DMS 273 (cell line): ENCODE results near the gene UQCR11.

Experiments
- DNase-seq: peaks from one replicate; lab custom pipeline; 2025; ENCODE audit not compliant: unreplicated experiment; lab: John Stamatoyannopoulos, UW

The UQCR11 gene

DNA sequence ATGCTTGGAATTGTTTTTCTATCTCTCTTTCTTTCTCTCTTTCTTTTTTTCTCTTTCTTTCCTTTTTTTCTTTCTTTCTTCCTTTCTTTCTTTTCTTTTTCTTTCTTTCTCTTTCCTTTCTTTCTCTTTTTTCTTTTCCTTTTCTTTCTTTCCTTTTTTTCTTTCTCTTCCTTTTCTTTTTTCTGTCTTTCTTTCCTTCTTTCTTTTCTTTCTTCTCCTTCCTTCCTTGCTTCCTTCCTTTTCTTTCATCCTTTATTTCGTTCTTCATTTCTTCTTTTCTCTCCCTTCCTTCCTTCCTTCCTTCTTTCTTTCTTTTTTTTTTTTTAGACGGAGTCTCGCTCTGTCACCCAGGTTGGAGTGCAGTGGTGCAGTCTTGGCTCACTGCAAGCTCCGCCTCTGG is 35.3 kb downstream of the UQCR11 start:
- no peak for DNase-seq

DNA sequence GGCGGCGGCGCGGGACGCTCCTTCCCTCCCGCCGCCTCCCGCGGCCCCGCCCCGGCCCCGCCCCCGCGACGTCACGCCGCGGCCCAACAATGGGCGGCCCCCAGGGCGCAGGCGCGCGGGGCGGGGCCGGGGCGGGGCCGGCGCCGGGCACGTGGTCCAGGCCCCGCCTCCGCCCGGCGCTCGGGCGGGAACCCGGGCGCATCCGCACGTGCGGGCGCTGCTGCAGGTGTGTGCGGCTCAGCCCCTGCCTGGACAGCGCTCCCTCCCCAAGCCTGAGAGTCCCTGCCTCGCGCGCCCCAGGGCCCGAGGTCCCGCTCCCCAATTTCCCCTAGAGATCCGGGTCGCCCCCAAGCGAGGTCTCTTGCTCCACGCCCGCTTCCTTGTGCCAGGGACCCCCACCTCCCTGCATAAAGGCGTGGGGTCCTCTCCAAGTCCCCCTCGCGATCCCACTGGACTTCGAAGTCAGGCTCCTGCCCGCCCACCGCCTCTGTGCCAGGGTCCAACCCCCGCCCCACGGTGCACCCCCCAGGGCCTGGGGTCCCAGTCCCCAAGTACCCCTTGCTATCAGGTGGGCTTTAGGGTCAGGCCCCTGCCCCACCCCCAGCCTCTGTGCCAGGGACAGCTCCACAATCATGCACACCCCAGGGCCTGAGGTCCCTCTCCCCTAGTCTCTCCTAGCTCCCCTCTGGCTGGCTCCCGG is 36.8 kb downstream of the UQCR11 start, which contains the start of gene MEX3D:
MEX3D (minus strand) TSS at position 6 of the 700 bp plus-strand sequence. CDS start 267 bp downstream, outside the sequence.
- peak; percentile 93 for DNase-seq

DNA sequence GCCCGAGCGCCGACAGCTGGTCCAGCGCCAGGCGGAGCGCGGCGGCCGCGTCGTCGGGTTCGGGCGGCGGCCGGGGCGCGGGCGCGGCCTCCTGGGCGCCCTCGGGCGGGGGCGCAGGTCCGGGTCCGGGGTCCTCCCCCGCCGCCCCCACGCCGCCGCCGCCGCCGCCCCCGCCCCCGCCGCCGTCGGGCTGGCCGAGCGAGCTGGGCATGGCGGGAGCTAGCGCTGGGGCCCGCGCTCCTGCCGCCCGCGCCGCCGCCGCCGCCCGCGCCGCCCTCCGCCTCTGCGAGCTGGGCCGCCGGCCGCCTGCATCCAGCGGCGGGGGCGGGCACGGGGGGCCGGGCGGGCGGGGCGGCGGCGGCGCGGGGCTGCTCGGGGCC is 37.4 kb downstream of the UQCR11 start:
- peak; percentile 60 for DNase-seq

DNA sequence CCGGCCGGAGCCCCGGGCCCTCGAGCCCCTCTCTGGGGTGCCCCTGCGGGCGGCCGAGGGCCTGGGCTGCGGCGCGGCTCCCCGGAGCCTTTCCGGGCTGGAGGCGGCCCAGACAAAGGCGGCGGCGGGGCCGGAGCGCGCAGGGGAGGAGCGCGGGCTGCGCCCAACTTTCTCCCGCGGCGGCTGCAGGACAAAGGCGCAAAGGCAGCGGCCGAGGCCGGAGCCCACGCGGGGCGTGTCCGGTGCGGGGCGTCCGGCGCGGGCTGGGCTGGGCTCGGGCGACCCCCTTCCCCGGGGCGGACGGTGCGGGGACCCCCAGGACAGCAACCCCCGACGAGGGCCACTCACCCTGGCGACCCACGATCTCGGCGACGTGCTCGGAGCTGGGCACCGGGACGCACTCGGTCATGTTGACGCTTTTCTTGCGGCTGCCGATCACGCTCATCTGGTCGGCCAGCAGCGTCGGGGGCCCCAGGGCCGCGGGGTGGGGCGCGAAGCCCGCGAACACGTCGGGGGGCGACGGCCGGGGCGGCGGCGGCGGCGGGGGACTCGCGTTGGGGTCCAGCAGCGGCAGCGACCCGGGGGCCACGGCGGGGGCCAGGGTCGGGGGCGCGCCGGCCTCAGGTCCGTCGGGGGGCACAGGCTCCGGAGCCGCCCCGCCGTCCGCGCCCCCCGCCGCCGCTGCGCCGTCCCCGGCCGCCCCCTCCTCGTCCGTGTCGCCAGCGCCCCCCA is 38.0 kb downstream of the UQCR11 start:
- DNase-seq, result peak; percentile 56

DNA sequence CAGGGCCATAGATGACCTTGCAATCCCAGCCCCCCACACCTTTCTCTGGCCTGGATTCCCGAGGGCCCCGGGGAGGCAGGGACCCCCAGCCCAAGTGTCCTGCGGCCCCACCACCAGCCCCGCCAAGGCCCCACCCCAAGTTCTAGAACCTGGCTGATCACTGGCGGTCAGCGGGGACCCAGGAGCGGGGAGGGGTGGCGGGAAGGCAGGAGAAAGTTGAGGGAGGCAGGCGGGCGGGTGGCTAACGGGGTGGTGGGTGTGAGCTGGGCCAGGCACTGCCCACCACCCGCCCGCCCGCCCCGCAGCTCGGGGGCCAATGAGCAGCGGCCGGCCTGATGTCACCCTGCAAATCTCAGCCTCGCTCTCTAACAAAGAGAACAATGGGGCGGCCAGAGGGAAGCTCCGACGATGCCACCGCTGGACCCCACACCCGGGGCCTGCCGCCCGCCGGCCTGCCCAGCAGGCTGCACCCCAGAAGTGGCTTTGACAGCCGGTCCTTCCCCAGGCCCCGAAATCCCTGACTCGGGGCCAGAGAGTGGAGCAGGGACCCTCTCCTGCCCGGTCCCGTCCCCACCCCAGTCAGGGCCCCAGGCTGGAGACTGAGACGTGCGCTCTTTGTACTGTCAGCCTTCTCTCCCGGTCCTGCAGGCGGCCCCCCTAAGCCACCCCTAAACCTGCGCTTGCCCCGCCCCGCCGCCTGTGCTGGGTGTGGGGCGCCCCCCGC is 38.7 kb downstream of the UQCR11 start:
- peak; percentile 53 for DNase-seq

DNA sequence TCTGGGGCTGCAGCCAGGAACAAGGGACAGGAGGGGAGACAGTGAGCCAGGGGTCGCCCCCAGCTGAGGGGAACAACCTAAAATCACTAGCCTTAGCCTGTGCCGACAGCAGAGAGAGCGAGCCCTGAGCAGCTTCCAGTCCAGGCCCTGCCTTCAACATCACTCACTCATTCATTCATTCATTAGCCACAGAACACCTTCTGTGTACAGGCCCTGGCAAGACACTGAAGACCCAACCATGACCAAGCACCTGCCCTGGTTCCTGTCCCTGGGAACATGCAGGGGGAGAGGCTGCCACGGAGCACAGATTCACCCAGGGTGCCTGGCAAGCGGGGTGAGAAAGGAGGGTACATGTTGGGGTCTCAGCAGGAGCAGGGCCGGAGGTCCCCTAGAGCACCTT is 42.0 kb downstream of the UQCR11 start:
- no peak for DNase-seq

DNA sequence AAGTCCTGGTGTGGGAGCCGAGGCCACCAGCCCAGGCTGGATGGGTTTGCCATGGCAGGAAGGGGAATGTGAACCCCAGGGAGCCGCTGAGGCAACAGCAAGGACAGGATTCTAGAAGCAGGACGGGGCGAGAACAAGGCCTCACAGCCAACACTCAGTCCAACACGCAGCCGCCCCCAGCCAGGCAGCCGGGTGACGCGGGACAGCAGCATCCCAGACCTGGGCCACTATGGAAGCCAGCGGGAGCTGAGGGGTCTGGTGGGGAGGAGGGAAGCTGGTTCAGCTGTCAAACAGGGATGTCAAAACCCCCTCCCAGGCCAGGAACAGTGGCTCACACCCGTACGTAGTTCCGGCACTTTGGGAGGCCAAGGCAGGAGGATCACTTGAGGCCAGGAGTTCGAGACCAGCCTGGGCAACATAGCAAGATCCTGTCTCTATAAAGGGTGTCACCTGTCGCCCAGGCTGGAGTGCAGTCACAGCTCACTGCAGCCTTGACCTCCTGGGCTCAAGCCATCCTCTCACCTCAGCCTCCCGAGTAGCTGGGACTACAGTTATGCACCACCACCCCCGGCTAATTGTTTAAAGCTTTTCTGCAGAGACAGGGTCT is 43.9 kb downstream of the UQCR11 start:
- no peak for DNase-seq

DNA sequence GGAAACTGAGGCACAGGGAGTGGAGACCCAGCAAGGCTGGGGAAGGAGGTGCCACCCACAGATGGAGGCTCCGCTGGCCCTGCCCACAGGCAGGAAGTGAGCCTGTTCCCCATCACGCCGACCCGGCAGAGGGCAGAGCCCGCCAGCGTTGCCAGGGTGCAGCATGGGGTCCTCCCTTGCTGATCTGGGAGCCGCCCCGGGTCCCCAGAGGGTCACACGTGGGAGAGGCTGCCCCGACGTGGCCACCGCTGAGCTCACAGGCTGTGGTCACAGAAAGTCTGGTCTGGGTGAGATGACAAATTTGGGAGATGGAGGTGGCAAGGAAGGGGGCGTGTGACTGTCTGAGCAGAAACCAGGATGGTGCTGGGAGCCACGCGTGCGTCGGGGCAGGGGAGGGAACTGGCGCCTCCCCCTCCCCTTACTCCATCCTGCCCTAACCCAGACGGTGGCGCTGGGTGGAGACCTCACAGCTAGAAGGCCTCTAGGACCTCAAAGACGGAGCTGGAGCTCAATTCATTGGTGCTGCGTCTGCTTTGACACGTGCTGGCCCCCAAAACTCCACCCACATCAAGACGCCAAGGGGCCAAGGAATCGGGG is 44.9 kb downstream of the UQCR11 start:
- DNase-seq, result no peak

DNA sequence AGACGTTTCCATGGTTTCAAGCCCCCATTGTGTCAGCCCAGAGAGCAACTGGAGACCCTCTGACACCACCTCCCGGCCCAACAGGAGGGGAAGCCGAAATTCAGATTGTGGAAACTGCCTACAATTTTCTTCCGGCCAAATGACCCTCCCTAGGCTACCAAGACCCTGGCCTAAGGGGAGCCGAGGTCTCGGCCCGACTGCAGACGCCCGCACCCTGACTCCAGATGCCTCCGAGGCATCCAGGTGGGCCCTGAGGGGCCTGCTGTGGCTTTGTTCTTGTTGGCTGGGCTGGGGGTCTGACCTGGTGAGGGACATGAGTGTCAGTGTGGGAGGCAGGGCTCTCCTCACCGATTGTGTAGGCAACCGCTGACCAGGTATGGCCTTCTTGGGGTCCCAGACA is 46.7 kb downstream of the UQCR11 start:
- DNase-seq, result no peak

DNA sequence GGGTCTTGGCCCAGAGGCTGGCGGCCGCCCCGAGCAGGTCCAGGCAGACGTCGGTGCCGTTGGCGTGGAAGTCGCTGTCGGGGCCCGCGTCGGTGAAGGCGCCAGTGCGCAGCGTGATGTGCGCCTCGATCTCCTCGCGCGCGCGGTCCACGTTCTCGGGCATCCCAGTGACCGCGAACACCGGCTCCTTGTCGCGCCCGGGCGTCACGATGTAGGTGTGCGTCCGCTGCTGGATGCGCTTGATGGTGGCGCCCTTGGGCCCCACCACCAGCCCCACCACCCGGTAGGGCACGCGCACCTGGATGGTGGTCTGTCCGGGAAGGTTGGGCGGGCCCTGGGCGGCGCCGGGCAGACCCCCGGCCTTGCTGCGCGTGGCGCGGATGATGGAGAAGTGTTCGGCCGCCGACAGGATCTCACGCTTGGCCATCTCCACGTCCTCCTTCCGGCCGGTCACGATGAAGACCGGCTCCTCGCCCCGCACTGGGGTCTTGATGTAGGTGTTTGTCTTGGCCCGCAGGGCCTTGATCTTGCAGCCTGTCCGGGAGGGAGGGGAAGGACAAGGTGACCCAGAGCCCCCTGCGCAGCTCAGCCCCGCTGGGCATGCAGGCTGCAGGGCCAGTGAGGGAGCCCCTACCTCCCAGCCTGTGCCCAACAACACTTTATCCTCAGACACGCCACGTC is 48.7 kb downstream of the UQCR11 start:
- no peak for DNase-seq

DNA sequence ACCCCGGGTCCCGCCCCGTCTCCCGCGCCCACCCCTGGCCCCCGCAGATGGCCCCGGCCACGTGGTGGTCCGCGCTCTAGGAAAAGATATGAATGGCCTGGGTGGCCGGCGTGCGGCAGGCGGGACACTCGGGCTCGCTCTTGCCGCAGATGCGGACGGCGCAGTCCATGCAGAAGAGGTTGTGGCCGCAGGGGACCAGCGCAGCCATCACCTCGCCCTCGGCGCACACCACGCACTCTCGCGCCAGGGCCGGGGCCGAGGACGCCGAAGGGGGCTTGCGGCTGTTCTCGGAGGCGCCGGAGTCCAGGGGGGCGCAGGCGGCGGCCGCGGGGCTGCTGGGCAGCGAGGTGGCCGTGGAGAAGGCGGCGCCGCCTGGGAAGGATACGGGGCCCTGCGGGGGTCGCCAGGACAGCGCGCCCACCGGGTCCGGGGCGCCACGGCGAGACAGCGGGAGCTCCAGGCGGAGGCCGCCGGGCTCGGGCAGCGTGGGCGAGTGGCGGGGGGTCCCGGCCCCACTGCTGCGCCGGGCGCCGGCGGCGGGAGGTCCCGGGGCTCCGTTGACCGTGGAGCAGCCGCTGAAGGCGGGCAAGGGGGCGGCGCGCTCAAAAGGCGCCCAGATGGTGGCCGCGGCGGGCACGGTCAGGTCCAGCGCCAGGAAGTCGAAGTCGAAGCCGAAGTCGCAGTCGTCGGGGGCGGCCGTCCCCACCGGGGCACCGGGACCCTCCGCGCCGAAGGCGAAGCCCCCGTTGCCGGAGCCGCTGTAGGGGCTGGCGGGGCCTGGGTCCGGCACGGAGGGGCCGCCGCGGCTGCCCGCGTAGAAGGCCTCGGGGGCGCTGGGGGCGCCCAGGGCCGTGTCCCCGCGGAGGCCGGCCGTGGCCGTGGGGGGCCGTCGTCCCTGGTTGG is 49.5 kb downstream of the UQCR11 start:
- no peak for DNase-seq

DNA sequence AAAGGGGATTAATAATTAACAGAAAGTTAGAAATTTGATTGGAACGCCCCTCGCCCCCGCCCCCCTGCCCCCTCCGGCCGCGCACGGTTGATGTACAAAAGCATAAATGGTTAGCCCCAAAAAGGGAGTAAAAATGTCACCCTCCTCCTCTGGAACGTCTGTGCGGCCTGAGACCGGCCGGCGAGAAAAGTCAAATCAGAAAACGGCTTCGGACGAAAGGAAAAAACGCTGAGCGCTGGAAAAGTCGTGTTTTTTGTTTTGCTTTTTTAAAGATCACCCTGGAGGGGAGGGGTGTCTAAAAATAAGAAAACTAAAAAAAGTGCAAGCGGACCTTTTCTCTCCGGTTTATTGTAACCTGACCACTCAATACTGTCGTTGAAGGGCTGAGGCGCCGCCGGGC is 50.3 kb downstream of the UQCR11 start:
- DNase-seq, result no peak

DNA sequence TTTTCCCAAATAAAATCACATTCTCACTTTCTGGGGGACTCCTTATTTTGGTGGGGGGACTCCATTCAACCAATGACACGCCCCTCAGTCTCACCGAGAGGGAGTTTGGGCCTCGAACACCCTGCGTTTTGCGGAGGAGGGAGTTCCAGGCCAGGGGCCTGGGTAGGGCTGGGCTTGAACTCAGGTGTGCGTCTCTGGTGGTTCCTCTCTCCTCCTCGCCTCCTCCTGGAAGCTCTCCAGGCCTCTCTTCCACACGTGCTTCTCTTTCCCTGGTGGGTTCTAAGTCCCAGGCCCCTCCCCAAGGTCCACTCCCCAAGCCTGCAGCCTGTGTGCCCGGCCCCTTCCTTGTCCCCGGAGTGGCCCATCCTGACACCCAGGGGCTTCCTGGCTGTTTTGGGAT is 51.8 kb downstream of the UQCR11 start:
- no peak for DNase-seq

DNA sequence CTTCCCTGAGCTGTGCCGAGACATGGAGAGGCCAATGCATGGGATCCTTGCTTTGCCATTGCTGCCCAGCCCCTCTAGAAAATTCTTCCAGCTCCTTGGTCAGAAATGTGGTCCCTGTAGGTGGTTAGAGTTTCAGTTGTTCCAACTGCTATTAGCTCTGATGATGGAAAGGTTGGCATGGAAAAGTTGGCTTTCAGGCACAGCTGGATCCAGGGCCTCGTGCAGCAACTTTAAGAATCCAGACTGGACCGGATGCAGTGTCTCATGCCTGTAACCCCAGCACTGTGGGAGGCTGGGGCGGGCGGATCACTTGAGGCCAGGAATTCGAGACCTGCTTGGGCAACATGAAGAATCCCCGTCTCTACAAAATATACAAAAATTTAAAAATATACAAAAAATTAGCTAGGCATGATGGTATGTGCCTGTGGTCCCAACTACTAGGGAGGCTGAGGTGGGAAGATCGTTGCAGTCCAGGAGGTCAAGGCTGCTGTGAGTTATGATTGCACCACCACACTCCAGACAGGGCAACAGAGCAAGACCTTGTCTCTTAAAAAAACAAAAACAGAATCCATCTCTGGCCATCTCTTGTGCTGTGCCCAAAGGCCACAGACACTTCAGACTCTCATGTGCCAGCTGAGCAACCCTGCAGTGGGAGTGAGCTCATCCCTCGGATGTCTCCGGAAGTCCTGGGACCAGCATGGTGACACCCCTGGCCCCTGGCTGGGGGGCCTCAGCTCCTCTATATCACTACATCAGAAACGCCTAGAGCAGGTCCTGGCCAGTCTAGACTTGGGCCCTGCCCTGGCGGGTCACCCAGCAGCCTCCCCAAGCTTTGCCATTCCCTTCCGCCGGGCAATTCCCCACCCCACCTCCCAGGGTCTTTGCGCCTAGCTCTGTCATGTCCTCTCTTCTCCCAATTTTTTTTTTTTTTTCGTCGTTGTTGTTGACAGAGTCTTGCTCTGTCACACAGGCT is 53.9 kb downstream of the UQCR11 start:
- no peak for DNase-seq

DNA sequence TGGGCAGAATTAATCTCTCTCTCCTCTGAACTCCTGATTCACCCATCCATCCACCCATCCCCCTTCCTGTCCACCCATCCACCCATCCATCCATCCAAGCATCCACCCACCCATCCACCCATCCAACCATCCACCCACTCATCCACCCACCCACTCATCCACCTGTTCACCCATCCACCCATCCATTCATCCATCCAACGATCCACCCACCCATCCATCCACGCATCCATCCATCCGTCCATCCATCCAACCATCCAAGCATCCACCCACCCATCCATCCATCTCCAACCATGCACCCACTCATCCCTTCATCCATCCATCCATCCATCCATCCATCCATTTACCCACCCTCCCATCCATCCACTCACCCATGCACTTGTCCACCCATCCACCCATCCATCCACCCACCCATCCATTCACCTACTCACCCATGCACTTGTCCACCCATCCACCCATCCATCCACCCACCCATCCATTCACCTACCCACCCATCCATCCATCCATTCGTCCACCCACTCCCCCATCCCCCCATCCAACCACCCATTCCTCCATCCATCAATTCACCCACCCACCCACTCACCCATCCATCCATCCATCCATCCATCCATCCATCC is 55.8 kb downstream of the UQCR11 start:
- DNase-seq, result no peak
